DOHH2 (cell line): ENCODE measurements around the gene LAMC1.

Experiments
- H3F3A ChIP-seq: fragments of 200-600 bp; sonication (generic), shearing (Covaris generic); 2 replicates; pipeline ENCODE4 v1.6.0; 2016; ENCODE audit warnings: antibody characterized with exemption, mild to moderate bottlenecking; ENCODE audit not compliant: control insufficient read depth, insufficient read depth
- H3K27ac ChIP-seq: fragments of 200-600 bp; sonication (generic); 2 replicates; pipeline ENCODE4 v1.5.1; 2014; ENCODE audit warnings: low read depth, mild to moderate bottlenecking, low read length, moderate library complexity
- H3K27me3 ChIP-seq: fragments of 200-600 bp; sonication (generic); 2 replicates; pipeline ENCODE4 v1.6.1; 2014; ENCODE audit warnings: mild to moderate bottlenecking, low read length, mixed read lengths; ENCODE audit not compliant: control insufficient read depth
- H3K36me3 ChIP-seq: fragments of 200-600 bp; sonication (generic); 2 replicates; pipeline ENCODE4 v1.6.1; 2014; ENCODE audit warnings: mild to moderate bottlenecking, low read length, moderate library complexity, mixed read lengths; ENCODE audit not compliant: control insufficient read depth
- H3K4me1 ChIP-seq: fragments of 200-600 bp; sonication (generic); 2 replicates; pipeline ENCODE4 v1.6.1; 2014; ENCODE audit warnings: mild to moderate bottlenecking, low read length, mixed read lengths; ENCODE audit not compliant: control insufficient read depth
- H3K4me2 ChIP-seq: fragments of 200-600 bp; sonication (generic); 2 replicates; pipeline ENCODE4 v1.6.0; 2014; ENCODE audit warnings: mild to moderate bottlenecking, low read length, moderate library complexity
- H3K4me3 ChIP-seq: fragments of 200-600 bp; sonication (generic); 2 replicates; pipeline ENCODE4 v1.5.1; 2014; ENCODE audit warnings: mild to moderate bottlenecking, low read length, mixed read lengths
- H3K79me2 ChIP-seq: fragments of 200-600 bp; sonication (generic); 2 replicates; pipeline ENCODE4 v1.6.1; 2014; ENCODE audit warnings: mild to moderate bottlenecking, low read length, mixed read lengths; ENCODE audit not compliant: control insufficient read depth
- H3K9me2 ChIP-seq: fragments of 200-600 bp; sonication (generic); replicated peaks from 2 replicates; pipeline ENCODE4 v1.6.1; 2014; ENCODE audit warnings: mild to moderate bottlenecking, low read length, mixed read lengths; ENCODE audit not compliant: control insufficient read depth
- H3K9me3 ChIP-seq: fragments of 200-600 bp; sonication (generic); 2 replicates; pipeline ENCODE4 v1.6.1; 2014; ENCODE audit warnings: antibody characterized with exemption, low read length, mixed read lengths; ENCODE audit not compliant: control insufficient read depth, insufficient read depth
- H4K20me1 ChIP-seq: fragments of 200-600 bp; sonication (generic); 2 replicates; pipeline ENCODE4 v1.6.0; 2014; ENCODE audit warnings: low read depth, mild to moderate bottlenecking, antibody characterized with exemption, low read length, moderate library complexity; ENCODE audit not compliant: control insufficient read depth, insufficient read depth
- CTCF ChIP-seq: fragments of 200-600 bp; sonication (generic); IDR thresholded peaks from one replicate; pipeline ENCODE4 v1.5.1; 2014; ENCODE audit warnings: antibody characterized with exemption, mild to moderate bottlenecking, low read depth, low read length; ENCODE audit not compliant: poor library complexity, severe bottlenecking
- EZH2phosphoT487 ChIP-seq: fragments of 200-600 bp; sonication (generic); IDR thresholded peaks from 2 replicates; pipeline ENCODE4 v1.6.1; 2017; ENCODE audit warnings: borderline replicate concordance, mild to moderate bottlenecking, antibody characterized with exemption, low read length, moderate library complexity, mixed read lengths

LAMC1 gene

GRCh38 chr1:183101841-183102276 is 78.6 kb downstream of the LAMC1 start:
- TF ChIP-seq EZH2phosphoT487 (no peak), CTCF (no peak)
- Histone ChIP-seq H3K9me2 (no peaks in the 10 kb centered on the region), H3K4me3 (0 out of 2 replicates have a peak overlapping the region, but pooled peaks have one; percentile 5), H3K9me3 (no peaks in the 10 kb centered on the region), H3K27me3 (no peaks in the 10 kb centered on the region), H3K79me2 (no peaks in the 10 kb centered on the region), H3K36me3 (peaks cover 6% of the 10 kb centered on the region; the same call in 1 of the 2 replicates), H3K4me1 (peaks cover 16% of the 10 kb centered on the region), H3K4me2 (peak overlapping the region; percentile 44), H3F3A (no peaks in the 10 kb centered on the region), H4K20me1 (no peaks in the 10 kb centered on the region; the same call in 1 of the 2 replicates), H3K27ac (no peak overlapping the region)

GRCh38 chr1:183103147-183103546 is 79.9 kb downstream of the LAMC1 start:
- no peak overlapping the region for H3K4me3 ChIP-seq
- H4K20me1 ChIP-seq, result no peaks in the 10 kb centered on the region; the same call in 1 of the 2 replicates
- H3K4me2 ChIP-seq, result no peak overlapping the region
- no peaks in the 10 kb centered on the region for H3K9me2 ChIP-seq
- no peak overlapping the region for H3K27ac ChIP-seq
- TF ChIP-seq CTCF (no peak), EZH2phosphoT487 (no peak)
- peaks cover 6% of the 10 kb centered on the region; the same call in 1 of the 2 replicates for H3K36me3 ChIP-seq
- no peaks in the 10 kb centered on the region for H3K9me3 ChIP-seq
- H3F3A ChIP-seq, result no peaks in the 10 kb centered on the region
- H3K4me1 ChIP-seq, result peaks cover 19% of the 10 kb centered on the region
- no peaks in the 10 kb centered on the region for H3K27me3 ChIP-seq
- no peaks in the 10 kb centered on the region for H3K79me2 ChIP-seq

GRCh38 chr1:183103577-183103976 is 80.4 kb downstream of the LAMC1 start:
- Histone ChIP-seq H3K27me3 (no peaks in the 10 kb centered on the region), H3K9me3 (no peaks in the 10 kb centered on the region), H3K36me3 (peaks cover 6% of the 10 kb centered on the region; the same call in 1 of the 2 replicates), H4K20me1 (no peaks in the 10 kb centered on the region; the same call in 1 of the 2 replicates), H3K9me2 (no peaks in the 10 kb centered on the region), H3K27ac (no peak overlapping the region), H3K79me2 (no peaks in the 10 kb centered on the region), H3K4me3 (no peak overlapping the region), H3F3A (no peaks in the 10 kb centered on the region), H3K4me1 (peaks cover 19% of the 10 kb centered on the region), H3K4me2 (no peak overlapping the region)
- no peak for TF ChIP-seq CTCF
- no peak for TF ChIP-seq EZH2phosphoT487
